Hair follicular keratinocyte (primary cell): ENCODE results near the gene DLL3. TPM values are rescaled to one million over a fixed set of nuclear protein-coding genes. Genes with fewer than 3 reads are reported as not detected.

Experiments used
- total RNA-seq: library from RNA; depleted of rRNA; stranded (reverse); fragments of >200 nt; gene quantifications from 2 replicates; pipeline ENCODE4 v1.2.3, GENCODE V29; 2015

DLL3 gene
- total RNA-seq: 2.0 and 2.6 TPM in 2 replicates

GRCh38 chr19:39498798-39499642 is at the start of gene DLL3:
Gene DLL3 (plus strand): TSS chr19:39498947. CDS start chr19:39498975, 28 bp downstream.

GRCh38 chr19:39480337-39481228 is 18.2 kb upstream of the DLL3 start, which contains the start of gene TIMM50:
Gene TIMM50 (plus strand): TSS chr19:39480838. CDS start chr19:39480854, 16 bp downstream.

GRCh38 chr19:39514840-39515550 is 16.2 kb downstream of the DLL3 start, which contains the start of gene SELENOV:
Gene SELENOV (plus strand): TSS chr19:39515139. CDS start chr19:39515213, 74 bp downstream.

GRCh38 chr19:39532233-39533002 is 33.7 kb downstream of the DLL3 start, which contains the start of gene EID2B:
Gene EID2B (minus strand): TSS chr19:39532852. CDS start chr19:39532802, 50 bp downstream.

GRCh38 chr19:39539518-39540332 is 41.0 kb downstream of the DLL3 start, which contains the start of gene EID2:
Gene EID2 (minus strand): TSS chr19:39540161. CDS start chr19:39540079, 82 bp downstream.

Other genes with a start within 250 kb of the DLL3 start
- gene IFNL2, start 230.6 kb upstream of the DLL3 start, total RNA-seq: not detected in 2 replicates
- not detected in 2 replicates for gene IFNL1, start 202.5 kb upstream of the DLL3 start, total RNA-seq
- 0.11 TPM in 1 of 2 replicates, not detected in the other for gene LRFN1, start 178.1 kb upstream of the DLL3 start, total RNA-seq
- not detected in 2 replicates for gene GMFG, start 162.9 kb upstream of the DLL3 start, total RNA-seq
- 47.5 and 53.5 TPM in 2 replicates for gene SAMD4B, start 156.5 kb upstream of the DLL3 start, total RNA-seq
- gene PAF1, start 107.8 kb upstream of the DLL3 start, total RNA-seq: 25.3 and 41.4 TPM in 2 replicates
- gene MED29, start 107.6 kb upstream of the DLL3 start, total RNA-seq: 30.9 and 33.6 TPM in 2 replicates
- 37.7 and 60.0 TPM in 2 replicates for gene ZFP36, start 92.1 kb upstream of the DLL3 start, total RNA-seq
- gene PLEKHG2, start 86.3 kb upstream of the DLL3 start, total RNA-seq: 4.1 and 10.5 TPM in 2 replicates
- 1,797 and 2,309 TPM in 2 replicates for gene RPS16, start 63.0 kb upstream of the DLL3 start, total RNA-seq
- 44.0 and 55.0 TPM in 2 replicates for gene SUPT5H, start 53.4 kb upstream of the DLL3 start, total RNA-seq
- gene TIMM50, start 18.1 kb upstream of the DLL3 start, total RNA-seq: 86.0 and 123 TPM in 2 replicates
- gene SELENOV, start 16.2 kb downstream of the DLL3 start, total RNA-seq: not detected in 2 replicates
- gene EID2B, start 33.9 kb downstream of the DLL3 start, total RNA-seq: 1.8 and 2.1 TPM in 2 replicates
- 8.8 and 19.9 TPM in 2 replicates for gene EID2, start 41.2 kb downstream of the DLL3 start, total RNA-seq
- gene LGALS13, start 103.6 kb downstream of the DLL3 start, total RNA-seq: not detected in 2 replicates
- gene LGALS16, start 157.0 kb downstream of the DLL3 start, total RNA-seq: not detected in 2 replicates
- not detected in 2 replicates for gene LGALS14, start 205.5 kb downstream of the DLL3 start, total RNA-seq
- not detected in 2 replicates for gene CLC, start 239.1 kb downstream of the DLL3 start, total RNA-seq